GM18858 (cell line): ENCODE data around the gene PTPRN2.
"Not testable (repeated sequence)": the region's sequence is repeated elsewhere in the genome, so short reads cannot be mapped to it uniquely, and the experiment has no call there.

Experiments
- ATAC-seq: cut with Tn5 transposase; IDR thresholded peaks from one replicate; pipeline ENCODE4 v1.9.1; 2021; ENCODE audit not compliant: unreplicated experiment

PTPRN2 gene

DNA sequence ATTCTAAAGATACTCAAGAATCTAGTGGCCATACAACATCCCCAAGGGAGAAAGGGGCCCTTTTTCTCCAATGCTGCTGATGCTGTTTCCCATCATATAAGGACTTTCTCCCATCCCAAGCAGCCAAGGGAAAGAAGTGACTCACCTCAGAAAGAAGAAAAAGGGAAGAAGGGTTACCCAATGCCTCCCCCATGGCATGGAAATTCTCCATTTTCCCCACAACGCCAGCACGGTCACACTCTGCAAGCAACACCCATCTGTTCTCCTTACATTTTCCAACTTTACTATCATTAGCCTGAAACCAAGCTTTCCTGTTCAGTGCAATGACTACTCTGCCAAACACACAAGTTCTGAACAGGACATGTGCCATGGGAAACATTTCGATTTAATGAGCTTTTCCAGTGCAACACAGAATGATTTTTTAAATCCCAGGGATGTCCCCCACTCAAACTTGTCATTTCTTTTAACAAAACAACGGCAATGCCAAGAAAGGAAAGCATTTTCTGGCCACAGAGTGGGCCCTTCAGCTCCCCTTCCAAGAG, 67.9 kb downstream of the PTPRN2 start:
- no peak for ATAC-seq

DNA sequence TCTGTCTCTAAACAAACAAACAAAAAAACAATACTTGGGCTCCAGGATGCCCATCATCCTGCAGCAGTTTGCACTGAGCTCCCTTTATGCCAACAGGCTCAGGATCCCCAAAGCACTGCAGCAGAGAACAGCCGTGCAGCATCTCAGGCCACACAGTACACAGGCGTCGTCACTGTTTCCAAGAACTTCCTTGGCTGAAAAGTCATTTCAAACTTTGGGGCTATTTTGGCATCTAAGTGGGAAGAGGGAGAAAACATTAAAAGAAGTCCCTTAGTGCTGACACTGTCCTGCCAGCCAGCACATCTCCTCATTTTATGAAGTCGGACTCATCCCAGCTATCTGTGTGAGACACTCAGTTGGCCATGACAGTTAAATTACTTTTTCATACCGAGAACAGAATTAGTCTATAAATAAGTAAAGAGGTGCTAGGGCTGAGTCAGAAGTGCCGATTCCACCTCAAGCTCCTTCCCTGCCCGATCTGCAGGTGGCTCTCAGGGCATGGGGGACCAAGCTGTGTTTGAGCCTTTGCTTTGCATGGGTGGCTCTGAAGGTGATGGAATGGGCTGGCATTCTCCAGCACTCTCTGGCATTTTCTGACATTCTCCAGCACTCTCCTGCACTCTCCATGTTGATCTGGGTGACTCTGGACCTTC, 68.5 kb downstream of the PTPRN2 start:
- no peak for ATAC-seq

DNA sequence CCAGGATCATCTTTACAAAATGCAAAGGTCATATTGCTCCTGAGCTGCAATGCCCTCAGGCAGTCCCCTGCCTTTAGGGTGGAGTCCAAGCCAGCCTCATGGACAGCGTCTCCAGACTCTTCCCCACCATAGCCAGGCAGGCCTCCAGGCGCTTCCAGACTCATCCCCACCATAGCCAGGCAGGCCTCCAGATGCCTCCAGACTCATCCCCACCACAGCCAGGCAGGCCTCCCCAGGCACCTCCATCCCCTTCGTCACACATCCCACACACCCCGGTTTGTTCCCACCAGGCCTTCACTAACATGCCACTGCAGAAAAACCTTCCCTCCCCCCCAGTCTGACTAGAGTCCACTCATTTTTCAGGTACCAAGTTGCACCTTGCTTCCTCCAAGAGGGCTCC, 70.1 kb downstream of the PTPRN2 start:
- ATAC-seq, result no peak

DNA sequence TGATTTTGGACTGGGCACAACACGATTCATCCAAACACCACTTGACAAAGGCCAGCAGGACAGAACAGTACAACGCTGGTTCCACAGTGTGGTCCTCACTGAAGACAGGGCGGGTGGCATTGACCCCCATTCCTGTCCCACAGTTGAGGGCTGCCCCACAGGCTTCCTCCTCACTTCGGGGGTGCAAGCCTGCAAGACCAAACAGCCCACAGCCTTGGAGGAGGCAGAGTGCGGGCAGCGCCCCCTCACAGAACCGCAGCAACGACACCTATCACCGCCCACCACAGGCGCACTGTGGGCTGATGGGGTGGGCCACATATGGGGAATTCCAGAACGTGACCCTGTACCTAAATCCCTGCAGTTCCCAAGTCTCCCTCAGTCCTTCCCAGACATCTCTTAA, 70.6 kb downstream of the PTPRN2 start:
- no peak for ATAC-seq

DNA sequence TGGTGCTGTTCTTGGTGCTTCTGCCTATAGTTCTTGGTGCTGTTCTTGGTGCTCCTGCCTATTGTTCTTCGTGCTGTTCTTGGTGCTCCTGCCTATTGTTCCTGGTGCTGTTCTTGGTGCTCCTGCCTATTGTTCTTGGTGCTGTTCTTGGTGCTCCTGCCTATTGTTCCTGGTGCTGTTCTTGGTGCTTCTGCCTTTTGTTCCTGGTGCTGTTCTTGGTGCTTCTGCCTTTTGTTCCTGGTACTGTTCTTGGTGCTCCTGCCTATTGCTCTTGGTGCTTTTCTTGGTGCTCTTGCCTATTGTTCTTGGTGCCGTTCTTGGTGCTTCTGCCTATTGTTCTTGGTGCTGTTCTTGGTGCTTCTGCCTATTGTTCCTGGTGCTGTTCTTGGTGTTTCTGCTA, 71.1 kb downstream of the PTPRN2 start:
- no peak for ATAC-seq

DNA sequence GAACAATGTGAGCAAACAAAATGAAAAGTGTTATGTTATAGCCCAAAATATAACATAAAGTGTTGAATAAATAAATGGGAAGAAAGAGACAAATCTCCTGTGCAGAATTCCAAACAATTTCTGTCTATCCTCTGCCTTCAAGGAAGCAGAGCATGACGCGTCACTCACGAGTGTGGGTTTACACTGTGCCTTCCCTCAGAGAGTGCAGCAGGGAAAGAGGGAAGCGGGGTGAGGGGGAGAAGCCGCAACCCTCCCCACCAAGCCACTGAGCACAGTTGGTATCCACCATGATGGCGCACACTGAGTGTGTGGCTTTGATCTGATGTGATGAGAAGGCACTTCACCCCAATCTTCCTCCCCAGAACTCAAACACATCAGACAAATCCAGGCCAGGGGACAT, 74.8 kb downstream of the PTPRN2 start:
- ATAC-seq, result no peak

DNA sequence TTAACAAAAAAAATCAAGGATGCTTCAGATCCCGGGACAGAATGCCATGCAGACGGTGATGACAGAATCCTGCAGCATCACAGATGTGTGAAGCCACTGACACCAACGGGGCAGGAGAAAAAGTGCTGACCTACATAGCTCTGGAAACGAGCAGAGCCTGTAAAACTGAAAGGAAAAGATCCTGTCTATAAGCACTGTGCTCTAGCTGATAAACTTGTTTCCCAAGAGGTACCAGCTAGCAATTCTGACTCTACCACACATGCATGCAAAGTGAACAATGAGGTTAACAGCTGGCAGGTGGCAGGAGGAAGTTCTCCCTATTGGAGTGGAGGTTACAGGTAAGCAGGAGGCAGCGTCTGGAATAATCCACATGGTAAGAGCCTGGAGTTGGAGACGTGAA, 75.6 kb downstream of the PTPRN2 start:
- no peak for ATAC-seq

DNA sequence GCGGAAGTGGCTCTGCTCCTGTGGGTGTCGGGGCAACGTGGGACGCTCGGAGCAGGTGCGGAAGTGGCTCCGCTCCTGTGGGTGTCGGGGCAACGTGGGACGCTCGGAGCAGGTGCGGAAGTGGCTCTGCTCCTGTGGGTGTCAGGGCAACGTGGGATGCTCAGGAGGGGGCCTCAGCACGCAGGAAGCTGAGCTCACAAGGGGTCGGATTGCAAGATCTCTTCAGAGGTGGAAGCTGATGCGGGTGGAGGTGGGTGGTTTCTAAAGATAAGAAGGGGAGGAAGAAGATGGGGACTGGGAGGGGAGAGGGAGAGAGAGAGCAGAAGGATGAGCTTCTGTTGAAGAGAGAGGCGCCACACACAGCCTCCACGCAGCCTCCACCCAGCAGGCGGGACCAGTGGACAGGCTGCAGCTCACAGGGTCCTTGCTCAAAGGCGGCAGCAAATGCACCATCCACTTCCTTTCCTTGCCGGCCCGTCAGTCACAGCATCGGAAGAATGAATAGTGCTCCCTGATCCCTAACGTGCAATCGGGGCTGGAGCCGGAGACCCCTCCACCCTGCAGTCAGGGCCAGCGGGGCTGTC, 78.7 kb downstream of the PTPRN2 start:
- no peak for ATAC-seq

DNA sequence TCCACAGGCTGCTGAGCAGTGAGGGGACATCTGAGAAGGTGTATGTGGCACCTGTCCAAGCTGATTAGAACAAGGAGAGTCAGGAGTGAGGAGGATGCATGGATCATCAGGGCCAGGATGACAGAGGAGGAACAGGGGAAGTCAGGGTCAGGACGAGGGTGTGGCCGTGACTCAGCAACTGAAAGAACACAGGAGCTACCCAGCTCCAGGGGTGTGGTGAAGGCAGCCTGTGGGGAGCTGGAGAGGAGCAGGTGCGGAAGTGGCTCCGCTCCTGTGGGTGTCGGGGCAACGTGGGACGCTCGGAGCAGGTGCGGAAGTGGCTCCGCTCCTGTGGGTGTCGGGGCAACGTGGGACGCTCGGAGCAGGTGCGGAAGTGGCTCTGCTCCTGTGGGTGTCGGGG, 79.3 kb downstream of the PTPRN2 start:
- ATAC-seq, result not testable (repeated sequence)

DNA sequence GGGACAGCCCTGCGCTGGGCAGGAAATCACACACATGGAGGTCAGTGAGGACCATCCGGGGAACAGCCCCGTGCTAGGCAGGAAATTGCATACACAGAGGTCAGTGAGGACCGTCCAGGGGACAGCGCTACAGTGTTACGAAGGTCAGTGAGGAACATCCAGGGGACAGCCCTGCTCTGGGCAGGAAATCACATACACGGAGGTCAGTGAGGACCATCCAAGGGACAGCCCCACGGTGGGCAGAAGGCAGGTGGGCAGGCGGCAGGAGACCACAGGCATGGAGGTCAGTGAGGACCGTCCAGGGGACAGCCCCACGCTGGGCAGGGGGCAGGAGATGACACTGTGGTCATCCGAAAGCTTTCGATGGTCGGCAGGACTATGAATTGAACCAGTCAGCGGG, 79.7 kb downstream of the PTPRN2 start:
- no peak for ATAC-seq

DNA sequence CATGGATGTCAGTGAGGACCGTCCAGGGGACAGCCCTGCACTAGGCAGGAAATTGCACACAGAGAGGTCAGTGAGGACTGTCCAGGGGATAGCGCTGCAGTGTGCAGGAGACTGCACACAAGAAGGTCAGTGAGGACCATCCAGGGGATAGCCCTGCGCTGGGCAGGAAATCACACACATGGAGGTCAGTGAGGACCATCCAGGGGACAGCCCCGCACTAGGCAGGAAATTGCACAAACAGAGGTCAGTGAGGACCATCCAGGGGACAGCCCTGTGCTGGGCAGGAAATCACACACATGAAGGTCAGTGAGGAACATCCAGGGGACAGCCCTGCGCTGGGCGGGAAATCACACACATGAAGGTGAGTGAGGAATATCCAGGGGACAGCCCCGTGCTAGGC, 80.4 kb downstream of the PTPRN2 start:
- ATAC-seq, result not testable (repeated sequence)

DNA sequence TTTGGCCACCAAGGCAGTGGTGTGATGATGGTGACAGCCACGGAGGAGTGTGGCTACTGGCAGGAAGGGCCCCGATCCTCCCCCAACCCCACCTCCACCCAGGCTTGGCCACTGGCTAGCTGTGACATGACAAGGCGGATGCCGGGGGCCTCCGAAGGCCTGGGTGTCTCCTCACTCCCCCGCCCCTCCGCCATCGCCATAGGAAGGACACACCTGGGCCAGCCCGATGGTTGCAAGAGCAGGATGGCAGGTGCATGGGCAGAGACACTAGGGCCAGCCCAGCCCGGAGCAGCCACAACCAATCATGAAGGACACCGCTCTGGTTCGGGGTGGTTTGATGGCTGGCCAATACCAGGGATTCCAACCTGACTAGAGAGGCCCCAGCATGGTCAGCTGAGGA, 81.0 kb downstream of the PTPRN2 start:
- no peak for ATAC-seq

DNA sequence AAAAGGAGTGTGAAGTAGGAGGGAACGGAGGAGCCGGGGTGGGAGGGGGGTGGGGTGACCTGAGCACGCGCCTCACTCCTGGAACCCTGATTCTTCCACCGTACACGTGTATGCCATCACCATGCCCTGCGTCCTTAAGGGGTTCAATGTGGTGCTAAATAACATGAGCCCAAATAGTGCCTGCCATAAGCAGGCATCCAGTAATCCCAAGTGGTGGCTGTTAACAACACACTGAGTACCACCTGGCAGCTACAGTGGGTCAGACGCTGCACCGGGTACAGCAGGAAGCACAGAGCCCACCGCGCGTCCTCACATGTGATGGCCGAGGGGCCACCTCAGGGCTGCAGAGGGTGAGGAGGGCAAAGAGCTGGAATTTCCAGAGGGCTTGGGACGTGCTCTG, 81.9 kb downstream of the PTPRN2 start:
- no peak for ATAC-seq

DNA sequence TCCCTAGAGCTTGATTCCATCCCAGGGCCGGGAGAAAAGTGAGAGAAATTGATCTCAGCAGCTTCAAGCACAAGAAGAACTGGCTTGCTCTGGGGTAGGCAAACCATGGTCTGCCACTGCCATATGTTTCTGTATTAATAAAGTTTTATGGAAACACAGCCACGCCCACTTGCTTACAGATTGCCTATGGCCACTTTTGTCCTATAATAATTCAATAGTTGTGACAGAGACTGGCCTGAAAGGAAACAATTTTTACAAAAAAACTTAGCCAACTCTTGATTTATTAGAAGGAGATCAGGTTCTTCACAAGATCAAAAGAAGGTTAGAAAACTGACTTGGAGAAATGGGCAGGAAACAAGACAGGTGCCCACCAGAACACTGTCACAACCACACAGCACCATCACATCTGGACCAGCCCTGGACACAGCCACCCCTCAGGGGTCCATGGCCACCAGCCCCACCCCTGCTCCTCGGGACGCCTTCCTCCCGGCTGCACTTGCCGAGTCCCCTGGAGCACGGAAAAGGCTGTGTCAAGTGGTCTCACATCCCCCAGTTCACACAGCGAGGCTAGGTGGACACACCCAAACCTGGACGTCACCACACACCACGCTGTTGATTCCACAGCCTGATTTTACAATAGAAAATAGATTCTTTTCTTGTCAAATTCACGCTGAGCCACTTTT, 85.4 kb downstream of the PTPRN2 start:
- ATAC-seq, result no peak

DNA sequence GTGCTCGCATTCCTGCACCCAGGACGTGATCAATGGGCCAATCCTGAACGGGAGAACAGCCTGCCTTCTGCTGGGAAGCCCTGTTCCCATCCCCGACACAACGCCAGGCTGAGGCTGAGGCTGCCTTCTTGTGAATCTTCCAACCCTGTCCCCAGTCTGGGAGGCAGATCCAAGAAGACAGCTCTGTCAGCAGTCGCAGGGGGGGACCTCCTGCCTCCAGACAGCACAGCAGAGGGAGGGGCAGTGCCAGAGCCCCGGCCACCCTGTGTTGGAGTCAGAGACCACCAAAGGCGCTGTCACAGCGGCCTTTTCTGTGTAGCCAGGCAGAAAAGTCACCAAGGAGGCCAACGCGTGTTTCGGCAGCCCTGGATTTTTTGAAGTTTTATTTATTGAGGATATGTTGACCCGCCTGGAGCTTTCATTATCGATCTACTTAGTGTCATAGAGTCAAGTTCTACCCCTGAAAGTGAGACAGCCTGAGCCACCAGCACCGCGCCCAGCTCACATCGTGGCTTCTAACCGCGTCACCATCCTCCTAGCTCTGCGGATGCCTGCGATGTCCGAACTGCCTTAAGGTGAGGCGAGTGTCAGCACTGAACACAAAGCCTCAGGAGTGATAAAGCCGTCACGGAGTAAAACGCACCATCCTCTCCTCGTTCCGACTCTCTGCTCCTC, 86.1 kb downstream of the PTPRN2 start:
- ATAC-seq, result no peak

DNA sequence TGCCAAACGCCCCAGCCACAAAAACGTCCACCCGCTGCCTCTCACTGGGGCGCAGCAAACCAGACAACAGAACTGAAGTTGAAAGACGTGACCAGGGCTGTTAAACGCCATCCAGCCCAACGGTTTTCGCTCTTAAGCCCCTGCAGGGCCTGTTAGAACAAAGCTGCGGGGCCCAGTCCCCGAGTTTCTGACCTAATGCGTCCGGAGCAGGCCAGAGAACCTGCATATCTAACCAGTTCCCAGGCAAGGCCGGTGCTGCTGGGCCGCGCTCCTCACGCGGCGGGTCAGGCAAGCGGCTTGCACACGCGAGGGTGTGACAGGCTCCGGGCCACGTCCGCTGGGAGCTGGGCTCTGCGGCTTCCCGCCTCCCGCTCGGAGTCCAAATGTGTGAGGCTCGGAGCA, 87.0 kb downstream of the PTPRN2 start:
- ATAC-seq, result no peak

DNA sequence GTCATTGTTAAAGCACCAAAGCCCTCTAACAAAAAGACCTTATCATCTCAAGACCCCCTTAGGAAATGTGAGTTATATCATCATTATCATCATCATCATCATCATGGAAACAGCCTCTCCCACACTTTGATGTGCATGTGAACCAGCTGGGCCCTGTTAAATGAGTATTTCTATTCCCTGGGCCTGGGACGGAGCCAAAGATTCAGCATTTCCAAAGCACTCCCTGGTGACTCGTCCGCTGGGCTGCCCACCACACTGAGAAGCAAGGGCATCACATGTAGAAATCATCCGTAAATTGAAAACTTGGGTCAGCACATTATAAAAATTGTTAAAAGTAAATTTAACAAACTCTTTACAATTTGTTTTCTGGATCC, 88.6 kb downstream of the PTPRN2 start:
- ATAC-seq, result no peak

DNA sequence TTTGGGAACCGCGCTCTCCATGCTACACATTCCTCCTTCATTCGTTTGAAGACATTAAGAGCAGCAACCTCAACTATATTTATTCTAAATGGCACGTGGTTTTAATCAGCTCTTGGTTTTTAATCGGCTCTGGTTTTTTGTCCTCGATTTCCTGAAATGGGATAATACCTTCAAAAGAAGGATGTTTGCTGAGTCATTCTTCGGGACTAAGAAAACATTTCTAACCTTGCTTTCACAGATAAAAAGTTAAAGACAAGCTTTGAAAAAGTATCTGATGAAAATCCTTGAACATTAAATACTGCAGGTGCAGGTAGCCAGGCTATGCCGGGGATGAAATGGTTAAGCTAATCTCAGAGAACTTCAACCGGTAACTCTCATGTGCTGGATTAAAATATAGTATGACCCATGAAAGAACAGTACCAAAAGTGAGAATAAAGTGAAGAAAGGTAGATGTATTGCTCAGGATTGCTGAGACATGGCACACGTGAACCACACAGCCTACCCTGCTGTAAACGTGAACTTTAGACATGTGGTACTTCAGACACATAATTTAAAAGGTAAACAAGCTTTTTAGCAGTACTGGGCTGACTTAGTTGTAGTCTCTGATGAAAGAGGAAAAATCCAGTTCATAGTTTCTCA, 89.1 kb downstream of the PTPRN2 start:
- ATAC-seq, result no peak

DNA sequence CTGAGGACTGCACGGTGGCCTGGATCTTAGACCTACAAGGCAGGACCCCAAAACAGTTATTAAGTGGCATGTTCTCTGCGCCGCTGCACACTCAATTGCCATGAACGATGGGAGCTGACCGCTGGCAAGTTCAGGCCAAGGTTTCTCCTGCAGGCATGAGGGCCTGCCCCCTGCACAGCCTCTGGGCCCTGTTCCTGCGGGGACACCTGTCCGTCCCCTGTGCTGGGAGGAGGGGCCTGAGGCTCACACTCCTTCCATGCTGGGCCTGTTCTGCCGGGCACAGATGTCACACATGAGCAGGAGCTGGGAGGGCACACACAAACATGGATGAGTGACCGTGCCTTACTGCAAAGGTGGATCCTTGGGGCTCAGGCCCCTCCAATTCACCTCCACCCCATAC, 90.0 kb downstream of the PTPRN2 start:
- no peak for ATAC-seq

DNA sequence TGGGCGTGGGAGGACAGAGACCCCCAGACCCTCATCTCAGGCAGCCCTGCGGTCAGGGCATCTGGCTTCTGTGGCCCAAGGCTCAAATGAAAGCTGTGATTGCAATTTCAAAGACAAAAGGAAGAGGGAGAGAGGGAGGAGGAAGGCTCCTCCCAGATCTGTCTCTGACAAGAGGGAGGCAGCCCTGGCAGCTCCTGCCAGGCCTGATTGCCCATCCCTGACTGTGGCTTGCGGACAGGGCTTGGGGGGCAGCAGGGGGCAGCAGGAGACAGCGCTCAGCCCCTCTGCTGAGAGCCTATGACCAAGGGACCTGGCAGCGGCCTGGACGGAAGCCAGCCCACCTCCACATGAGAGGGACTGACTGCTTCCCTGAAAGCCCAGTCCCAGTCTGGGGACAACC, 91.8 kb downstream of the PTPRN2 start:
- no peak for ATAC-seq

DNA sequence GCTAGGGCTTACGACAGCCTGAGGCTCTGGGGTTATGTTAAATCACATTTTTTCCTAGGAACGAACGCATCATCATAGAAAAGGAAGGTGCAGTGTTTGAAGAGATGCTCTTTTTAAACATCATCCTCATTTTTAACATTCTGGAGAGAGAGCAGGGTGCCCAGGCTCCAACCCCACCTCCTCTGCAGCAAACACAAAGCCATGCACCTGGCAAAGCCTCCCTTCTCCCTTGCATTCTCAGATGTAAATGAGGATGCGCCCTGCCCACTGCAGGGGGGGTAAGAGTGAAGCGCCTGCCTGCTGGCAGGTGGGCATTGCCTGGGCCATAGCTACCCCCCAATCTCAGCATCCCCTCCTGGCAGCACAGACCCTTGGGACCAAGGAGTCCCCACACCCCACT, 92.4 kb downstream of the PTPRN2 start:
- ATAC-seq, result no peak
